Tibial artery (tissue), 4 donors: ENCODE measurements around the gene LHPP.

ENCODE experiments used
- DNase-seq, 2 donors: peaks; one replicate each; pipeline ENCODE4 v3.0.0-alpha.2; 2019
- H3K27ac ChIP-seq, 2 donors: fragments of 200-600 bp; sonication (generic) in 1 of 2; 1 replicate in 1 of 2; 2 replicates in 1 of 2; pipeline ENCODE4 v1.5.1; 2018 to 2019; ENCODE audit warnings: mild to moderate bottlenecking in 1 of 2
- H3K27me3 ChIP-seq, 2 donors: fragments of 200-600 bp; sonication (generic) in 1 of 2; one replicate each; pipeline versions ENCODE4 v1.5.1 to v1.6.0; 2016 to 2019
- H3K36me3 ChIP-seq, 3 donors: fragments of 200-600 bp; sonication (generic) in 2 of 3; one replicate each; pipeline ENCODE4 v1.5.1; 2016 to 2019; ENCODE audit warnings: mild to moderate bottlenecking in 2 of 3
- H3K4me1 ChIP-seq, 4 donors: fragments of 200-600 bp; sonication (generic) in 2 of 4; 1 replicate in 3 of 4; 2 replicates in 1 of 4; pipeline ENCODE4 v1.5.1; 2016 to 2019
- H3K4me3 ChIP-seq, 2 donors: fragments of 200-600 bp; sonication (generic) in 1 of 2; 1 replicate in 1 of 2; 2 replicates in 1 of 2; pipeline ENCODE4 v1.5.1; 2018 to 2019; ENCODE audit warnings: mild to moderate bottlenecking in 2 of 2
- H3K9me3 ChIP-seq, 3 donors: fragments of 200-600 bp; sonication (generic) in 1 of 3; one replicate each; pipeline ENCODE4 v1.5.1; 2016 to 2019
- intact Hi-C: fragments of 100-400 bp; cut with DNase I; formaldehyde crosslinking; loops from one replicate; pipeline ENCODE4 v1.15.0; 2023; ENCODE audit warnings: low total_unique reads
- TF ChIP-seq, protein P1 (sequence below), 2 experiments: fragments of 200-600 bp in 1 of 2; fragments of 450-650 bp in 1 of 2; IDR thresholded peaks; one replicate each; pipeline ENCODE4 v1.5.1; 2017 to 2019; ENCODE audit warnings: antibody characterized with exemption in 2 of 2, mild to moderate bottlenecking in 1 of 2, moderate library complexity in 1 of 2

The LHPP gene

DNA sequence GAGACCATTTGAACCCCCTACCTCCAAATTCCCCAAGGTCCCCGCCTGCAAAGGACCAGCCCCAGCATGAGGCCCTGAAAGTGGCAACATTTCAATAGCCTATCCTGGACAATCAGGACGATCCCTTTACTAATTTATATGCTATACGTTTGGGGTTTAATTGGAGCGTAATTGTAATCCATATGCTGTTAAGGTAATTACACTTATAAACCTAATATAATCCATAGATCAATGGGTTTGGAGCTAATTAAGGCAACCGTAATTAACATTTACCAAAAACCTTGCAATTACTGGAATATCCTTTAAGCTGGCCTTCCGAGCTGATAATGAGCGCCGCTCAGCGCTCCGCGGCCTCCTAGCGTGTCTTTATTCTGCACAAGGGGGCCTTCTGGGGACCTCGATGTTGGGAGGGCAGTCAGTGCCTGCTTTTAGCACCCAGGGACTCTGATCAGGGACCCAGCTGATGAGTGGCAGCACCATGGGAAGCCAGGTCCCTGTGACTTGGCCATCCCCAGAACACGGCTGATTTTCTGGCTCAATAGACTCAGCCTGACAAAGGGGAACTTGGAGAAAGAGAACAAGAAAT, 91.2 kb downstream of the LHPP start:
- DNase-seq: no peak
- no peaks in the 10 kb centered on the region for H3K36me3 ChIP-seq
- no peaks in the 10 kb centered on the region for H3K27me3 ChIP-seq
- H3K9me3 ChIP-seq: no peaks in the 10 kb centered on the region
- H3K4me1 ChIP-seq: no peaks in the 10 kb centered on the region
- TF ChIP-seq, protein P1, sequence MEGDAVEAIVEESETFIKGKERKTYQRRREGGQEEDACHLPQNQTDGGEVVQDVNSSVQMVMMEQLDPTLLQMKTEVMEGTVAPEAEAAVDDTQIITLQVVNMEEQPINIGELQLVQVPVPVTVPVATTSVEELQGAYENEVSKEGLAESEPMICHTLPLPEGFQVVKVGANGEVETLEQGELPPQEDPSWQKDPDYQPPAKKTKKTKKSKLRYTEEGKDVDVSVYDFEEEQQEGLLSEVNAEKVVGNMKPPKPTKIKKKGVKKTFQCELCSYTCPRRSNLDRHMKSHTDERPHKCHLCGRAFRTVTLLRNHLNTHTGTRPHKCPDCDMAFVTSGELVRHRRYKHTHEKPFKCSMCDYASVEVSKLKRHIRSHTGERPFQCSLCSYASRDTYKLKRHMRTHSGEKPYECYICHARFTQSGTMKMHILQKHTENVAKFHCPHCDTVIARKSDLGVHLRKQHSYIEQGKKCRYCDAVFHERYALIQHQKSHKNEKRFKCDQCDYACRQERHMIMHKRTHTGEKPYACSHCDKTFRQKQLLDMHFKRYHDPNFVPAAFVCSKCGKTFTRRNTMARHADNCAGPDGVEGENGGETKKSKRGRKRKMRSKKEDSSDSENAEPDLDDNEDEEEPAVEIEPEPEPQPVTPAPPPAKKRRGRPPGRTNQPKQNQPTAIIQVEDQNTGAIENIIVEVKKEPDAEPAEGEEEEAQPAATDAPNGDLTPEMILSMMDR (IDR thresholded peaks at IDR 0.05): no peak
- no peak overlapping the region for H3K27ac ChIP-seq
- H3K4me3 ChIP-seq: no peak overlapping the region
- intact Hi-C loops: no loop called here

DNA sequence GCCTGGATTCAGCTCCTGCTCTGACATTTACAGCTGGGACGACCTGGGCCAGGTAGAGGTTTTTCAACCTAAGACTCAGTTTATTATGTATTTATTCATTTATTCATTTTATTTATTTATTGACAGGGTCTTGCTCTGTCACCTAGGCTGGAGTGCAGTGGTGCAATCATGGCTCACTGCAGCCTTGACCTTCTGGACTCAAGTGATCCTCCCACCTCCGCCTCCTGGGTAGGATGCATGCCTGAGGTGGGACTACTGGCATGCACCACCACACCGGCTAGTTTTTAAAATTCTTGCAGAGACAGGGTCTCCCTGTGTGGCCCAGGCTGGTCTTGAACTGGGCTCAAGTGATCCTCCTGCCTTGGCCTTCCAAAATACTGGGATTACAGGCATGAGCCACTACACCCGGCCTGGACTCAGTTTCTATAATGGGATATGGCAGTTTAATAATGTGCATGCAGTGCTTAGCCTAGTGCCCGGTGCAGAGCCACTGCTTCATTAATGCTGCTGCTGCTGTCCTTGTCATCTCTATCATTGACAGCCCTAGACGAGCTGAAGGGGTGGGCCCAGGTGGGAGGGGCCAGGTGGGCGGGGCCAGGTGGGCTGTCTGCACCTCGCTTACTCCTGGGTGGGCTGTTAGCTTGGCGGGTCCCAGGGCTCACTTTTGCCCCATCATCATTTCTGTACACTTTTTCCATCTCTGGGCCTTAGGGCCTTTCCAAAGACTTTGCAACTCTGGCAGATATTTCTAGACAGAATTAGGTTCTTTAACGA, 92.6 kb downstream of the LHPP start:
- H3K27me3 ChIP-seq: no peaks in the 10 kb centered on the region
- peaks cover 0 to 10% (median 5%) of the 10 kb centered on the region in 4 donors for H3K4me1 ChIP-seq
- no peaks in the 10 kb centered on the region for H3K9me3 ChIP-seq
- H3K36me3 ChIP-seq: no peaks in the 10 kb centered on the region
- intact Hi-C loops: no loop called here
- no peak for DNase-seq
- no peak overlapping the region for H3K27ac ChIP-seq
- no peak overlapping the region for H3K4me3 ChIP-seq
- TF ChIP-seq, protein P1 (IDR thresholded peaks at IDR 0.05): no peak

DNA sequence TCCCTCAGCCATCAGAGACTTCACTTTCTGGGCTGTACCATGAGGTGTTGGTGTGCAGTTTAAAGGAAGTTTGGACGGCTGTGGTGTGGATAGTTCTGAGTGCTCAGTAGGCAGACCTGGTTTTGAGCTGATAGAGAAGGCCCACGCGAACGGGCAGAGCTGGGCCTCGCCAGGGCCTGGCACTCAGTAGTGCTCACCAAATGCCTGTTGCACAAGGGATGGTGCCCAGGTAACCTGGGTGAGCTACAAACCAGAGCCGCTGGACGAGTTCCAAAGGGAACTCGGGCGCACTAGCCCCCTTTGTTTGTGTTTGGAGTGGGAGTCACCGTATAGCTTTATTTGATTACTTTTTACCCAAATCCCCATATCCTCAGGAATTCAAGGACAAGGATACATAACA, 95.5 kb downstream of the LHPP start:
- no peak for DNase-seq
- H3K4me1 ChIP-seq: peaks cover 4 to 32% (median 20%) of the 10 kb centered on the region in 4 donors
- H3K27ac ChIP-seq: no peak overlapping the region
- no peaks in the 10 kb centered on the region for H3K27me3 ChIP-seq
- no peaks in the 10 kb centered on the region for H3K36me3 ChIP-seq
- TF ChIP-seq, protein P1 (IDR thresholded peaks at IDR 0.05): no peak
- H3K9me3 ChIP-seq: no peaks in the 10 kb centered on the region
- H3K4me3 ChIP-seq: no peak overlapping the region
- intact Hi-C loops: no loop called here

DNA sequence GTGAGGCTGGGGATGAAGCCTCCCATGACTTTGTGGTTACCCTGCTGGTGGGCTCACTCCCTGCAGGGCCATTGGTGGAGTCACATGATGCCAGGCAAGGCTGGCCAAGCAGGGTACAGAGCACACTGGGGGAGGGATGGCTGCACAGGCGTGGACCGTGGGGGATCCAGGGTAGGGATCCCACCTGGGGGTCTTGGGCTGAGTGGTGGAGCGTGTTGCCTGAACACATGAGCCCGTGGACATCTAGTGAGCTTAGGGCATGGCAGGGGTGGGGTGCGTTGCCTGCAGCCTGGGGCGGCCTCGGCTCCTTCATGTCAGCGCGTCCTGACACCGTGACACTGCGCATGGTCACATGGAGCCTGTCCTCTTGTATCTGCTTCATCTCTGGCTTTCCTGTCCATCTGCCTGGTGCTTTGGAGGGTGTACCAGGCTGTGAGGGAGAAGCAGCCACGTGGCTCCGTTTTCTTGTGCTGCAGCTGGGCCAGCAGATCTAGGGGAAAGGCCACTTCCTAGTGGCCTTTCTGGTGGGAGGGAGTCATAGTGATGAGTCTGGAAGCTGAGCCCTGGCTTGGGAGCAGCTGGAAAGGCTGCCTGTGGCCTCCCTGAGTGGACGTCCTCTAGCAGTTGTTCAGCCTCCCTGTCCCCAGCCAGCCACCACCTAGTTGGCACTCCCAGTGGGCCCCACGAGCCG, 96.2 kb downstream of the LHPP start:
- TF ChIP-seq, protein P1 (IDR thresholded peaks at IDR 0.05): no peak
- no peak for DNase-seq
- Histone ChIP-seq H3K4me1 (peaks cover 4 to 32% (median 20%) of the 10 kb centered on the region in 4 donors), H3K36me3 (no peaks in the 10 kb centered on the region), H3K4me3 (no peak overlapping the region), H3K9me3 (no peaks in the 10 kb centered on the region), H3K27ac (no peak overlapping the region), H3K27me3 (no peaks in the 10 kb centered on the region)
- intact Hi-C loops: no loop called here

DNA sequence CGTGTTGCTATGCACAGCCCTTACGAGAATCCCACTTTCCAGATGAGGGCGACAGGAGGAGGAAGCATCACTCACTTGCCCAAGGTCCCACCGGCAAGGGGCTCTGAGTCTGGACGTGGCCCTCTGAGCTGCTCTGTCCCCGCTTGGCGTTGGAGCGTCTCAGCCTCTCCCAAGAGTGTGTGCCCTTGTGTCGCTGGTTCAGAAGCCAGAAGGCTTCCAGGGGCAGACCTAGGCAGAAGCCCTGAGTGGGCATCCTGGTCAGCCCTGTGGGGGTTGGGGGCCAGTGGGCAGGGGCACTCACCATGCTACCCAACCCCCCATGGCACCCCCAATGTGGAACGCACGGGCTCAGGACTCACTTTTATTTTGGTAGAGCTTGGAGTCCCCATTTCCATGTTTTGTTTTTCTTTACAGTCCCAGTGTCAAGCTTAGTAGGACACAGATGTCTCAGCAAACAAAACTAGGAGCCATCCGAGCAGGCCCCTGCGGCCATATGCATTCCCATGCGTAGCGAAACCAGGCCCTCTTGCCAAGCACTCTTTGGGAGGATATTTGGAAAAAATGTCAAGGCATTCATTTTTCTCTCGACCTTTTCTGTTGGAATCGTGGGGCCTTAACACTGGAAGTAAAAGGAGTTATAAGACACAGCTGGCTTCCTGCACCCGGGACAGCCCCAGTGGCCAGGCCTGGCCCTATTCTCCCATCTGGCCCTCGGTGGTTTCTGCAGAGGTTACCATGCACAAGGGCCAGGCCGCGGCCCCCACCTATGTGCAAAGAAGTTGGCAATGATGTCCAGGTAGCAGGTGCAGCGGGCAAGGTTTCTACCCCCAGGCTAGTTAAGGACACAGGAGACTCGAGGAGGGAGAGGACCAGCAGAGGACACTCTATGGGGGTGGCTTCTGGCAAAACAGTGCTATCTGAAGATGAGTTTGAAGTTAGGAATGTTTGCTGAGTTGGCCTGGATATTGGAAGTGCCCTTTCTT, 97.0 kb downstream of the LHPP start:
- peak in 1 of 2 donors; percentile 65 for DNase-seq
- Histone ChIP-seq H3K36me3 (no peaks in the 10 kb centered on the region), H3K9me3 (no peaks in the 10 kb centered on the region), H3K4me1 (peaks cover 4 to 32% (median 20%) of the 10 kb centered on the region in 4 donors), H3K27me3 (no peaks in the 10 kb centered on the region), H3K27ac (peak overlapping the region; percentile 77 to 82), H3K4me3 (no peak overlapping the region)
- intact Hi-C loops: no loop called here
- TF ChIP-seq, protein P1 (IDR thresholded peaks at IDR 0.05): no peak
